ENCODE data around the gene CD79A.
A peak's percentile ranks its signal among the peaks of the same experiment; 100 is the strongest.

Gene CD79A

GRCh38 chr19:41883821-41884733 is 7.0 kb downstream of the CD79A start:
- peak; percentile 98 for DNase-seq (ENCODE audit: low read depth)
- TF ChIP-seq, protein P1, sequence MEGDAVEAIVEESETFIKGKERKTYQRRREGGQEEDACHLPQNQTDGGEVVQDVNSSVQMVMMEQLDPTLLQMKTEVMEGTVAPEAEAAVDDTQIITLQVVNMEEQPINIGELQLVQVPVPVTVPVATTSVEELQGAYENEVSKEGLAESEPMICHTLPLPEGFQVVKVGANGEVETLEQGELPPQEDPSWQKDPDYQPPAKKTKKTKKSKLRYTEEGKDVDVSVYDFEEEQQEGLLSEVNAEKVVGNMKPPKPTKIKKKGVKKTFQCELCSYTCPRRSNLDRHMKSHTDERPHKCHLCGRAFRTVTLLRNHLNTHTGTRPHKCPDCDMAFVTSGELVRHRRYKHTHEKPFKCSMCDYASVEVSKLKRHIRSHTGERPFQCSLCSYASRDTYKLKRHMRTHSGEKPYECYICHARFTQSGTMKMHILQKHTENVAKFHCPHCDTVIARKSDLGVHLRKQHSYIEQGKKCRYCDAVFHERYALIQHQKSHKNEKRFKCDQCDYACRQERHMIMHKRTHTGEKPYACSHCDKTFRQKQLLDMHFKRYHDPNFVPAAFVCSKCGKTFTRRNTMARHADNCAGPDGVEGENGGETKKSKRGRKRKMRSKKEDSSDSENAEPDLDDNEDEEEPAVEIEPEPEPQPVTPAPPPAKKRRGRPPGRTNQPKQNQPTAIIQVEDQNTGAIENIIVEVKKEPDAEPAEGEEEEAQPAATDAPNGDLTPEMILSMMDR (conservative IDR thresholded peaks at IDR 0.05; ENCODE audit: low read depth, low read length), result peak; percentile 33
- peak overlapping the region; percentile 94 for H3K4me3 ChIP-seq (ENCODE audit: low read depth, low read length)

GRCh38 chr19:41886761-41887710 is 10.0 kb downstream of the CD79A start:
- H3K4me3 ChIP-seq (ENCODE audit: low read depth, low read length), result no peak overlapping the region
- DNase-seq (ENCODE audit: low read depth), result no peak
- TF ChIP-seq, protein P1 (conservative IDR thresholded peaks at IDR 0.05; ENCODE audit: low read depth, low read length), result no peak

DNA sequence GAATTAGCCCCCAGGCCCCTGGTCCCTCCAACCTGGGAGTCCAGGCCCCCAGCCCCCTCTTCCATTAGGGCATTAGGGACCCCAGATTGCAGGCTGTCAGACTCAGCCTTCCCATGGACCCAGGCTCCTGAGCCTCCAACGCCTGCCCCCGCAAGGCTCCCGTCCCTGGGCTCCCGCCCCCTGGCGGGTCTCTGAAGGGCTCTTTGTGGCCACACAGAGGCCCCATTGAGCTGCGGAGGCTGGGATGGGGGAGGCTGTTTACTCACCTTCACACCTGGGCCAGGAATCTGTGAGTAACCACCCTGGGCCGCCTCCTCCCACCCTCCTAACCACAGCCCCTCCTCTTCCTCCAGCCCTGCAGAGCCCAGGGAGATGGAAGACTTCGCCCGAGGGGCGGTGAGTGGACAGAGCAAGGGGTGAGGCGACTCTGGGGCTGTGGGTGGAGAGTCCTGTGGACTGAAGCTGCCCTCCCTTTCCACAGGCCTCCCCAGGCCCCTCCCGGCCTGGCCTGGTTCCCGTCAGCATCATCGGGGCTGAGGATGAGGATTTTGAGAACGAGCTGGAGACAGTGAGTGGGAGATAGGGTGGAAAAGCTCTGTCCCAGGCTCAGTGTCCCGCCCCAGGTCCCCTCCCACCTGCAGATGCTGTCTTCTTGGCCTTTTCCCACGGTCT is 10.8 kb downstream of the CD79A start:
- no peak overlapping the region for H3K4me3 ChIP-seq (ENCODE audit: low read depth, low read length)
- peak; percentile 40 for DNase-seq (ENCODE audit: low read depth)
- TF ChIP-seq, protein P1 (conservative IDR thresholded peaks at IDR 0.05; ENCODE audit: low read depth, low read length), result no peak

GRCh38 chr19:41888926-41889325 is 11.8 kb downstream of the CD79A start:
- DNase-seq (ENCODE audit: low read depth), result no peak
- TF ChIP-seq, protein P1 (conservative IDR thresholded peaks at IDR 0.05; ENCODE audit: low read depth, low read length), result no peak
- no peak overlapping the region for H3K4me3 ChIP-seq (ENCODE audit: low read depth, low read length)

DNA sequence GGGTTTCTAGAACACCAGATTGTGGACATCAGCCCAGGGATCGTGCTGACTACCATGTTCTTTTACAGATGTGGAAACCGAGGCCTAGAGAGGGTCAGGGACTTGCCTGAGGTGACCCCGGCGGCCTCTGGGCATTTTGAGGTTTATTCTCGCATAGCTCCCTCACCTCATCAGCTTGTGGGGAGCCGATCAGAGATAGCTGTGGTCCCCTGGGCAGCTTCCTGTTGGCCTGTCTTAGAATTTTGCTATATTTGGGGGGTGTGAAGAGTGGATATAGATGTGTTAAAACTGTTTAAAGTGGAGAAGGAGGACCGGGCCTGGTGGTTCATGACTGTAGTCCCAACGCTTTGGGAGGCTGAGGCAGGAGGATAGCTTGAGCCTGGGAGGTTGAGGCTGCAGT is 12.8 kb downstream of the CD79A start:
- H3K4me3 ChIP-seq (ENCODE audit: low read depth, low read length), result no peak overlapping the region
- no peak for DNase-seq (ENCODE audit: low read depth)
- TF ChIP-seq, protein P1 (conservative IDR thresholded peaks at IDR 0.05; ENCODE audit: low read depth, low read length), result no peak

- TF ChIP-seq, protein P1 (conservative IDR thresholded peaks at IDR 0.05; ENCODE audit: low read depth, low read length), result no peak
- no peak overlapping the region for H3K4me3 ChIP-seq (ENCODE audit: low read depth, low read length)
- DNase-seq (ENCODE audit: low read depth), result no peak
These were observed 13.9 kb downstream of the CD79A start for GRCh38 chr19:41890936-41891335.
